K562 (cell line): Measurements from ENCODE around the gene SLC66A2. TPM values are rescaled to one million over a fixed set of nuclear protein-coding genes. Genes with fewer than 3 reads are reported as not detected.

ENCODE experiments used
- MECOM ChIP-seq: fragments of 250-450 bp; sonication (Bioruptor Pico); IDR thresholded peaks from 2 replicates; pipeline ENCODE4 v1.8.0; 2022; ENCODE audit warnings: inconsistent platforms
- MTF1 ChIP-seq: fragments of 250-450 bp; sonication (Bioruptor Pico); IDR thresholded peaks from 2 replicates; pipeline ENCODE4 v1.9.0; 2021; ENCODE audit warnings: moderate library complexity, mild to moderate bottlenecking, inconsistent platforms, borderline replicate concordance
- RBM14 ChIP-seq: fragments of 200-400 bp; formaldehyde crosslinking; IDR thresholded peaks from 2 replicates; pipeline ENCODE4 v1.6.1; 2018; ENCODE audit warnings: low read depth, mild to moderate bottlenecking, low read length, moderate library complexity, borderline replicate concordance; ENCODE audit not compliant: insufficient read depth
- RBM15 ChIP-seq: fragments of 200-400 bp; formaldehyde crosslinking; IDR thresholded peaks from 2 replicates; pipeline ENCODE4 v1.6.1; 2018; ENCODE audit warnings: mild to moderate bottlenecking, low read length, moderate library complexity; ENCODE audit not compliant: insufficient read depth
- RBM39 ChIP-seq: fragments of 200-400 bp; formaldehyde crosslinking; optimal IDR thresholded peaks from 2 replicates; pipeline ENCODE3; 2018; ENCODE audit warnings: low read depth, low read length
- REST ChIP-seq, 2 experiments: fragments of 450-650 bp; formaldehyde crosslinking in 1 of 2; IDR thresholded peaks; 2 replicates each; pipeline versions ENCODE4 v1.4.0 to v1.6.1; 2014 to 2020; ENCODE audit warnings: mild to moderate bottlenecking in 2 of 2, borderline replicate concordance in 1 of 2, low read depth in 1 of 2
- TFAM ChIP-seq: fragments of 250-450 bp; sonication (Bioruptor Pico); conservative IDR thresholded peaks from 2 replicates; pipeline ENCODE4 v1.5.0; 2021; ENCODE audit warnings: mild to moderate bottlenecking, moderate library complexity
- ZEB2 ChIP-seq: fragments of 450-650 bp; IDR thresholded peaks from 2 replicates; pipeline ENCODE4 v1.6.1; 2016
- ZNF253 ChIP-seq: fragments of 250-450 bp; sonication (Bioruptor Pico); conservative IDR thresholded peaks from 2 replicates; pipeline ENCODE4 v1.6.1; 2021; ENCODE audit warnings: mild to moderate bottlenecking
- polyA plus RNA-seq, 8 experiments: library from polyadenylated mRNA; depleted of rRNA in 4 of 8; stranded (reverse) in 5 of 8; unstranded in 3 of 8; fragments of >200 nt; fragmentation: Nextera tagmentation in 2 of 8; fragmentation: Illumina TruSeq in 1 of 8; extraction: Ambion mirVana in 2 of 8; extraction: Trizol in 1 of 8; gene quantifications; 2 replicates each; pipeline versions ENCODE4 v1.2.1 to v1.2.3, GENCODE V29; 2011 to 2014; ENCODE audit warnings: inconsistent platforms in 1 of 8, missing spikeins in 1 of 8
- total RNA-seq, 7 experiments: library from RNA; depleted of rRNA in 6 of 7; stranded (reverse); fragments of >200 nt in 6 of 7; fragmentation: Illumina TruSeq in 2 of 7; extraction: Trizol in 2 of 7; gene quantifications; 2 replicates each; pipeline versions ENCODE4 v1.2.1 to v1.2.3, GENCODE V29; 2011 to 2021; ENCODE audit warnings: low replicate concordance in 1 of 7
- TF ChIP-seq, protein P1 (sequence below), 2 experiments: fragments of 450-650 bp; IDR thresholded peaks; 2 replicates each; pipeline ENCODE4 v1.6.1; 2016
- TF ChIP-seq, protein P2 (sequence below), 3 experiments: IDR thresholded peaks in 2 of 3; conservative IDR thresholded peaks in 1 of 3; 2 replicates each; pipeline ENCODE4 v1.5.1; 2011 to 2012; ENCODE audit warnings: low read length in 3 of 3, mild to moderate bottlenecking in 3 of 3, control low read depth in 2 of 3, improper control_type of control experiment in 1 of 3, inconsistent platforms in 1 of 3, low read depth in 1 of 3, mixed read lengths in 1 of 3, moderate library complexity in 1 of 3; ENCODE audit not compliant: insufficient read depth in 2 of 3
- TF ChIP-seq, protein P3 (sequence below): sonication (generic); formaldehyde crosslinking; IDR thresholded peaks from 2 replicates; pipeline ENCODE4 v1.8.0; 2022; ENCODE audit warnings: mild to moderate bottlenecking, missing genetic modification reagents
- TF ChIP-seq, protein P4 (sequence below): sonication (generic); formaldehyde crosslinking; IDR thresholded peaks from 2 replicates; pipeline ENCODE4 v1.8.0; 2022; ENCODE audit warnings: missing genetic modification reagents, mild to moderate bottlenecking, borderline replicate concordance

The SLC66A2 gene
- total and polyA plus RNA-seq, 9 of the 15 experiments (the other 6 are each of a cell fraction or from before 2014, with no cell fraction given): 0.25 to 17.5 (median 5.6) TPM

GRCh38 chr18:79988071-79988450 is 36.6 kb upstream of the SLC66A2 start (continued):
- TF ChIP-seq, protein P1, sequence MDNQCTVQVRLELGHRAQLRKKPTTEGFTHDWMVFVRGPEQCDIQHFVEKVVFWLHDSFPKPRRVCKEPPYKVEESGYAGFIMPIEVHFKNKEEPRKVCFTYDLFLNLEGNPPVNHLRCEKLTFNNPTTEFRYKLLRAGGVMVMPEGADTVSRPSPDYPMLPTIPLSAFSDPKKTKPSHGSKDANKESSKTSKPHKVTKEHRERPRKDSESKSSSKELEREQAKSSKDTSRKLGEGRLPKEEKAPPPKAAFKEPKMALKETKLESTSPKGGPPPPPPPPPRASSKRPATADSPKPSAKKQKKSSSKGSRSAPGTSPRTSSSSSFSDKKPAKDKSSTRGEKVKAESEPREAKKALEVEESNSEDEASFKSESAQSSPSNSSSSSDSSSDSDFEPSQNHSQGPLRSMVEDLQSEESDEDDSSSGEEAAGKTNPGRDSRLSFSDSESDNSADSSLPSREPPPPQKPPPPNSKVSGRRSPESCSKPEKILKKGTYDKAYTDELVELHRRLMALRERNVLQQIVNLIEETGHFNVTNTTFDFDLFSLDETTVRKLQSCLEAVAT (IDR thresholded peaks at IDR 0.05): no peak
- TF ChIP-seq MTF1 (CRISPR knock-in tag): no peak
- TF ChIP-seq, protein P2, sequence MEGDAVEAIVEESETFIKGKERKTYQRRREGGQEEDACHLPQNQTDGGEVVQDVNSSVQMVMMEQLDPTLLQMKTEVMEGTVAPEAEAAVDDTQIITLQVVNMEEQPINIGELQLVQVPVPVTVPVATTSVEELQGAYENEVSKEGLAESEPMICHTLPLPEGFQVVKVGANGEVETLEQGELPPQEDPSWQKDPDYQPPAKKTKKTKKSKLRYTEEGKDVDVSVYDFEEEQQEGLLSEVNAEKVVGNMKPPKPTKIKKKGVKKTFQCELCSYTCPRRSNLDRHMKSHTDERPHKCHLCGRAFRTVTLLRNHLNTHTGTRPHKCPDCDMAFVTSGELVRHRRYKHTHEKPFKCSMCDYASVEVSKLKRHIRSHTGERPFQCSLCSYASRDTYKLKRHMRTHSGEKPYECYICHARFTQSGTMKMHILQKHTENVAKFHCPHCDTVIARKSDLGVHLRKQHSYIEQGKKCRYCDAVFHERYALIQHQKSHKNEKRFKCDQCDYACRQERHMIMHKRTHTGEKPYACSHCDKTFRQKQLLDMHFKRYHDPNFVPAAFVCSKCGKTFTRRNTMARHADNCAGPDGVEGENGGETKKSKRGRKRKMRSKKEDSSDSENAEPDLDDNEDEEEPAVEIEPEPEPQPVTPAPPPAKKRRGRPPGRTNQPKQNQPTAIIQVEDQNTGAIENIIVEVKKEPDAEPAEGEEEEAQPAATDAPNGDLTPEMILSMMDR (IDR thresholded peaks at IDR 0.05 in 2 of 3, conservative IDR thresholded peaks at IDR 0.05 in 1 of 3; ENCODE audit: insufficient read depth in 2 of 3, low read depth in 1 of 3, low read length in 3 of 3): peak; percentile 34 to 53 (median 49); a peak in 5 of 6 replicates
- TF ChIP-seq TFAM (CRISPR knock-in tag): no peak
- TF ChIP-seq RBM15: no peak
- TF ChIP-seq, protein P3, sequence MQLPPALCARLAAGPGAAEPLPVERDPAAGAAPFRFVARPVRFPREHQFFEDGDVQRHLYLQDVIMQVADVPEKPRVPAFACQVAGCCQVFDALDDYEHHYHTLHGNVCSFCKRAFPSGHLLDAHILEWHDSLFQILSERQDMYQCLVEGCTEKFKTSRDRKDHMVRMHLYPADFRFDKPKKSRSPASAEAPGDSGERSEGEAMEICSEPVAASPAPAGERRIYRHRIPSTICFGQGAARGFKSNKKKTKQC (CRISPR knock-in tag): no peak
- no peak for TF ChIP-seq REST (IDR thresholded peaks at IDR 0.05; ENCODE audit: borderline replicate concordance)
- no peak for TF ChIP-seq REST (CRISPR knock-in tag; IDR thresholded peaks at IDR 0.05; ENCODE audit: low read depth)
- TF ChIP-seq ZNF253 (CRISPR knock-in tag): no peak
- TF ChIP-seq RBM14: no peak
- no peak for TF ChIP-seq MECOM (CRISPR knock-in tag)
- TF ChIP-seq RBM39: no peak
- no peak for TF ChIP-seq ZEB2
- TF ChIP-seq, protein P4, sequence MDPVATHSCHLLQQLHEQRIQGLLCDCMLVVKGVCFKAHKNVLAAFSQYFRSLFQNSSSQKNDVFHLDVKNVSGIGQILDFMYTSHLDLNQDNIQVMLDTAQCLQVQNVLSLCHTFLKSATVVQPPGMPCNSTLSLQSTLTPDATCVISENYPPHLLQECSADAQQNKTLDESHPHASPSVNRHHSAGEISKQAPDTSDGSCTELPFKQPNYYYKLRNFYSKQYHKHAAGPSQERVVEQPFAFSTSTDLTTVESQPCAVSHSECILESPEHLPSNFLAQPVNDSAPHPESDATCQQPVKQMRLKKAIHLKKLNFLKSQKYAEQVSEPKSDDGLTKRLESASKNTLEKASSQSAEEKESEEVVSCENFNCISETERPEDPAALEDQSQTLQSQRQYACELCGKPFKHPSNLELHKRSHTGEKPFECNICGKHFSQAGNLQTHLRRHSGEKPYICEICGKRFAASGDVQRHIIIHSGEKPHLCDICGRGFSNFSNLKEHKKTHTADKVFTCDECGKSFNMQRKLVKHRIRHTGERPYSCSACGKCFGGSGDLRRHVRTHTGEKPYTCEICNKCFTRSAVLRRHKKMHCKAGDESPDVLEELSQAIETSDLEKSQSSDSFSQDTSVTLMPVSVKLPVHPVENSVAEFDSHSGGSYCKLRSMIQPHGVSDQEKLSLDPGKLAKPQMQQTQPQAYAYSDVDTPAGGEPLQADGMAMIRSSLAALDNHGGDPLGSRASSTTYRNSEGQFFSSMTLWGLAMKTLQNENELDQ (CRISPR knock-in tag): no peak
